PC-9 (cell line): ENCODE measurements around the gene FOXM1. TPM values are rescaled to one million over a fixed set of nuclear protein-coding genes. Genes with fewer than 3 reads are reported as not detected.

Experiments used
- BruUV-seq: library from RNA; stranded (reverse); fragments of 400-500 nt; replicated peaks from 2 replicates; lab custom pipeline; 2021; lab: Mats Ljungman, UMichigan
- CTCF ChIA-PET: fragments of 300-600 bp; sonication (Branson Sonifier 250); formaldehyde crosslinking; loops from one replicate; lab custom pipeline; 2022; ENCODE audit warnings: antibody characterized with exemption; lab: Charles Lee
- POLR2A ChIA-PET: fragments of 300-600 bp; sonication (Branson Sonifier 250); formaldehyde crosslinking; loops from one replicate; lab custom pipeline; 2022; ENCODE audit warnings: antibody characterized with exemption; ENCODE audit not compliant: unreplicated experiment; lab: Charles Lee
- DNase-seq, 2 experiments: peaks; one replicate each; pipeline versions ENCODE4 v3.0.0 to v3.0.0-alpha.2; 2015 to 2022; ENCODE audit warnings: mixed read lengths in 1 of 2
- H2AFZ ChIP-seq: fragments of 200-600 bp; sonication (generic); 2 replicates; pipeline ENCODE4 v1.8.1; 2017; ENCODE audit warnings: antibody characterized with exemption
- H3F3A ChIP-seq: fragments of 200-600 bp; sonication (generic); 2 replicates; pipeline ENCODE4 v1.8.1; 2017; ENCODE audit warnings: antibody characterized with exemption, mild to moderate bottlenecking, low read depth; ENCODE audit not compliant: insufficient read depth
- H3K27ac ChIP-seq: fragments of 200-600 bp; sonication (generic); 2 replicates; pipeline ENCODE4 v1.6.1; 2016; ENCODE audit warnings: mixed run types
- H3K27me3 ChIP-seq: fragments of 200-600 bp; sonication (generic); 2 replicates; pipeline ENCODE4 v1.6.1; 2016; ENCODE audit warnings: low read depth, mixed run types; ENCODE audit not compliant: insufficient read depth
- H3K36me3 ChIP-seq: fragments of 200-600 bp; sonication (generic); 2 replicates; pipeline ENCODE4 v1.6.1; 2016; ENCODE audit warnings: low read depth, mixed run types
- H3K4me1 ChIP-seq: fragments of 200-600 bp; sonication (generic); replicated peaks from 2 replicates; pipeline ENCODE4 v1.6.1; 2016; ENCODE audit warnings: mixed run types; ENCODE audit not compliant: insufficient read depth
- H3K4me2 ChIP-seq: fragments of 200-600 bp; sonication (generic); 2 replicates; pipeline ENCODE4 v1.6.1; 2017; ENCODE audit warnings: mixed run types
- H3K4me3 ChIP-seq: fragments of 200-600 bp; sonication (generic); 2 replicates; pipeline ENCODE4 v1.6.1; 2016; ENCODE audit warnings: mixed run types
- H3K79me2 ChIP-seq: fragments of 200-600 bp; sonication (generic); 2 replicates; pipeline ENCODE4 v1.6.1; 2017; ENCODE audit warnings: low read depth, mixed run types
- H3K9me2 ChIP-seq: fragments of 200-600 bp; sonication (generic); 2 replicates; pipeline ENCODE4 v1.8.1; 2017; ENCODE audit warnings: mild to moderate bottlenecking; ENCODE audit not compliant: insufficient read depth
- H3K9me3 ChIP-seq: fragments of 200-600 bp; sonication (generic); 2 replicates; pipeline ENCODE4 v1.8.1; 2016; ENCODE audit warnings: low read depth; ENCODE audit not compliant: insufficient read depth
- H4K20me1 ChIP-seq: fragments of 200-600 bp; sonication (generic); 2 replicates; pipeline ENCODE4 v1.8.1; 2017; ENCODE audit not compliant: insufficient read depth
- EZH2 ChIP-seq: fragments of 200-600 bp; sonication (generic); IDR thresholded peaks from 2 replicates; pipeline ENCODE4 v1.8.0; 2017; ENCODE audit warnings: antibody characterized with exemption, low read depth
- intact Hi-C: fragments of 100-400 bp; cut with micrococcal nuclease; formaldehyde crosslinking; loops from one replicate; pipeline ENCODE4 v1.10.0; 2022; ENCODE audit not compliant: unreplicated experiment
- total RNA-seq: library from RNA; stranded (reverse); gene quantifications from 2 replicates; pipeline ENCODE4 v1.2.3, GENCODE V29; 2021
- TF ChIP-seq, protein P1 (sequence below): fragments of 200-600 bp; sonication (generic); conservative IDR thresholded peaks from 2 replicates; pipeline ENCODE4 v1.6.1; 2017; ENCODE audit warnings: mixed run types, antibody characterized with exemption, mild to moderate bottlenecking, moderate library complexity

The FOXM1 gene
- total RNA-seq, 1 experiment from 2014 or later: 225 TPM

DNA sequence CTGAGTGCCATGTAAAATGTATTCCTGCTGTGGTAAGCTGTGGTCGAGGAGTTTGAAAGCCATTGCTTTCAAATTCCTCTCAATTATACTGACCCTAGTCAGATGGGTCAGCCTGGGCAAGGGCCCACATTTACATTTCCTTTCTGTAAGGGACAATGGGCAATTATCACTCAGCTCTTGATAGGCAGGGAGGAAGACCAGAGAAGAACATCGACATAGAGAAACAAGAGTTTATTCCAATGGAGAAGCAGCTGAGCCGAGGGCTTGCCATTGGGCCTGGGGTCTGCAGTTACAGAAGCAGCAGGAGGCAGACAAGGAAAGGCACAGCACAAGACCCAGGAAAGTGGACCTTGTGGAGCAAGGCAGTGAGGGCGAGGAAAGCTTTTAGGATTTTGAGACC lies 51.8 kb downstream of the FOXM1 start:
- Histone ChIP-seq H3K4me3 (no peak overlapping the region), H3K27ac (no peak overlapping the region), H3F3A (no peaks in the 10 kb centered on the region), H3K36me3 (no peaks in the 10 kb centered on the region), H3K27me3 (no peaks in the 10 kb centered on the region), H3K4me2 (no peak overlapping the region), H3K79me2 (no peaks in the 10 kb centered on the region), H3K9me2 (no peaks in the 10 kb centered on the region), H2AFZ (no peak overlapping the region), H4K20me1 (no peaks in the 10 kb centered on the region; the same call in 1 of the 2 replicates), H3K4me1 (no peaks in the 10 kb centered on the region), H3K9me3 (no peaks in the 10 kb centered on the region)
- intact Hi-C loops: no loop called here
- POLR2A ChIA-PET: no interaction called here
- no TSS peak for BruUV-seq
- no peak for TF ChIP-seq EZH2
- TF ChIP-seq, protein P1, sequence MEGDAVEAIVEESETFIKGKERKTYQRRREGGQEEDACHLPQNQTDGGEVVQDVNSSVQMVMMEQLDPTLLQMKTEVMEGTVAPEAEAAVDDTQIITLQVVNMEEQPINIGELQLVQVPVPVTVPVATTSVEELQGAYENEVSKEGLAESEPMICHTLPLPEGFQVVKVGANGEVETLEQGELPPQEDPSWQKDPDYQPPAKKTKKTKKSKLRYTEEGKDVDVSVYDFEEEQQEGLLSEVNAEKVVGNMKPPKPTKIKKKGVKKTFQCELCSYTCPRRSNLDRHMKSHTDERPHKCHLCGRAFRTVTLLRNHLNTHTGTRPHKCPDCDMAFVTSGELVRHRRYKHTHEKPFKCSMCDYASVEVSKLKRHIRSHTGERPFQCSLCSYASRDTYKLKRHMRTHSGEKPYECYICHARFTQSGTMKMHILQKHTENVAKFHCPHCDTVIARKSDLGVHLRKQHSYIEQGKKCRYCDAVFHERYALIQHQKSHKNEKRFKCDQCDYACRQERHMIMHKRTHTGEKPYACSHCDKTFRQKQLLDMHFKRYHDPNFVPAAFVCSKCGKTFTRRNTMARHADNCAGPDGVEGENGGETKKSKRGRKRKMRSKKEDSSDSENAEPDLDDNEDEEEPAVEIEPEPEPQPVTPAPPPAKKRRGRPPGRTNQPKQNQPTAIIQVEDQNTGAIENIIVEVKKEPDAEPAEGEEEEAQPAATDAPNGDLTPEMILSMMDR: no peak
- DNase-seq: no peak
- CTCF ChIA-PET: no interaction called here

DNA sequence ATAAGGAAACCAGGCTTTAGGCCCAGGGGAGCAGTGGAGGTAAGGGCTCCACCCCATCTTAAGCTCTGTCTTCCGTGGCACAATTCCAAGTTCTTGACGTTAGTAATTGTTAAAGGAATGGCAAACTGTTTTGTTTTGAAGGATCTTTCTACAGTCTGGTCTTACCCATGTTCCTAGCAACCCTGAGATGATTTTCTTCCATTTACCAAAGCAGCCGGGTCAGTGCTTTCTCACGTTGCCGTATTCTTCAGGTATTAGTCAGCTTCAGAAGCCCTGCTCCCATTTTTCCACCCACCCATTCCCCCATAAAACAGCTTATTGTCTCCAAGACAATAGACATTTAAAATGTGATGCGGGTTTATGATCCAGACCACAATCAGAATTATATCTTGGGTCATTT lies 52.4 kb downstream of the FOXM1 start:
- Histone ChIP-seq H3K36me3 (no peaks in the 10 kb centered on the region), H3K4me1 (no peaks in the 10 kb centered on the region), H3K9me2 (no peaks in the 10 kb centered on the region), H3F3A (no peaks in the 10 kb centered on the region), H3K27ac (no peak overlapping the region), H2AFZ (no peak overlapping the region), H3K9me3 (no peaks in the 10 kb centered on the region), H3K4me2 (no peak overlapping the region), H3K27me3 (no peaks in the 10 kb centered on the region), H3K4me3 (no peak overlapping the region), H4K20me1 (no peaks in the 10 kb centered on the region; the same call in 1 of the 2 replicates), H3K79me2 (no peaks in the 10 kb centered on the region)
- POLR2A ChIA-PET: no interaction called here
- TF ChIP-seq EZH2: no peak
- TF ChIP-seq, protein P1: no peak
- no TSS peak for BruUV-seq
- intact Hi-C loops: no loop called here
- DNase-seq: no peak
- CTCF ChIA-PET: no interaction called here

DNA sequence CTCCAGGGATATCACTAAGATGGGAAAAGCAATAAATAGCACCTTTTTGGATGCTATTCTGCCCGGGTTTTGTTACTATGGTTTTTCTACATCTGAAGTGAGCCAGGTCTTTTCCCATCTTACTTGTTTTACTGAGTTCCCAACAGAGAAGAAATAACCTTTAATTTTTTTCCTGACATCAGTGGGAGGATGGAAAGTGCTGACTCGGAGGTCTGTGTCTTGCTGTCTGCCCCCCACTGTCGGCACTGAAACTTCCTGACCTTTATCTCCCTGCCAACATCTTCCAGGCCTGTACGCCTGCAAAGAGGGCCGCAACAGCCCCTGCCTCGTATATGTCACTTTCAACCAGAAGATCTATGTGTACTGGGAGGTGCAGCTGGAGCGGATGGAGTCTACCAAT lies 53.5 kb downstream of the FOXM1 start:
- no peak overlapping the region for H3K4me3 ChIP-seq
- CTCF ChIA-PET: interaction anchor here (0.5 kb wide), 1 partner anchor 249 kb away, joined by 4 read pairs; no protein-coding TSS in a partner anchor
- no peaks in the 10 kb centered on the region for H3K36me3 ChIP-seq
- no peaks in the 10 kb centered on the region for H3K27me3 ChIP-seq
- no peaks in the 10 kb centered on the region for H3K9me3 ChIP-seq
- H3K9me2 ChIP-seq: no peaks in the 10 kb centered on the region
- BruUV-seq: no TSS peak
- intact Hi-C loops: no loop called here
- H2AFZ ChIP-seq: no peak overlapping the region
- no peak for DNase-seq
- H3K4me2 ChIP-seq: no peak overlapping the region
- H3K79me2 ChIP-seq: no peaks in the 10 kb centered on the region
- H3K4me1 ChIP-seq: no peaks in the 10 kb centered on the region
- no peaks in the 10 kb centered on the region for H3F3A ChIP-seq
- no peak for TF ChIP-seq EZH2
- TF ChIP-seq, protein P1: no peak
- H4K20me1 ChIP-seq: no peaks in the 10 kb centered on the region; the same call in 1 of the 2 replicates
- POLR2A ChIA-PET: no interaction called here
- no peak overlapping the region for H3K27ac ChIP-seq
